Stomach (tissue), 4 donors: ENCODE results near the gene SLC6A11.

ENCODE experiments used
- EP300 ChIP-seq: sonication (generic); formaldehyde crosslinking; IDR thresholded peaks from one replicate; pipeline ENCODE4 v1.6.1; 2017; ENCODE audit warnings: antibody characterized with exemption
- POLR2A ChIP-seq, 4 donors: fragments of 450-650 bp; IDR thresholded peaks; one replicate each; pipeline ENCODE4 v1.6.1; 2016; ENCODE audit warnings: antibody characterized with exemption in 4 of 4, control low read depth in 2 of 4, mild to moderate bottlenecking in 1 of 4, moderate library complexity in 1 of 4
- POLR2AphosphoS5 ChIP-seq, 3 donors: sonication (generic); formaldehyde crosslinking; IDR thresholded peaks; one replicate each; pipeline ENCODE4 v1.6.1; 2016; ENCODE audit warnings: antibody characterized with exemption in 3 of 3
- TF ChIP-seq, protein P1 (sequence below), 7 experiments: fragments of 450-650 bp in 4 of 7; fragments of 200-600 bp in 3 of 7; sonication (generic) in 3 of 7; IDR thresholded peaks; one replicate each; pipeline ENCODE4 v1.5.1; 2016 to 2019; ENCODE audit warnings: antibody characterized with exemption in 7 of 7, control low read depth in 2 of 7, mild to moderate bottlenecking in 1 of 7

DNA sequence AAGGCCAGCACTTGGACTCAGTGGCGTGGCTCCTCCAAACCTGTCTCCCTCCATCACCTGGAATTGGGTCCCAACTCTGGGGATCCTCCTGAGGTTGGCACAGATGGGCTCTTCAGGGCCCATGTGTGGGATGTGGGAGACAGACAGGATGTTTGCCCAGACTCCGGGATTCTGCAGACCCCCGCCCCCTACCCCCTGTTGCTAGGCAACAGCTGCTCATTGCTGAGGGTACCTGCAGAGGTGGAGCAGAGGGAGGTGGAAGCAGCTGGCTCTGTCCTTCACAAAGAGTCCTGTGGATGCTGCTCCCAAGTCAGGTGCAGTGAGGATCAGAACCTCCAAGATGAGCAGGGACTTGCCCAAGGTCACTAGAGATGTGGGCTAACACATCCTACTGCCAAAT, 136.5 kb downstream of the SLC6A11 start:
- TF ChIP-seq, protein P1, sequence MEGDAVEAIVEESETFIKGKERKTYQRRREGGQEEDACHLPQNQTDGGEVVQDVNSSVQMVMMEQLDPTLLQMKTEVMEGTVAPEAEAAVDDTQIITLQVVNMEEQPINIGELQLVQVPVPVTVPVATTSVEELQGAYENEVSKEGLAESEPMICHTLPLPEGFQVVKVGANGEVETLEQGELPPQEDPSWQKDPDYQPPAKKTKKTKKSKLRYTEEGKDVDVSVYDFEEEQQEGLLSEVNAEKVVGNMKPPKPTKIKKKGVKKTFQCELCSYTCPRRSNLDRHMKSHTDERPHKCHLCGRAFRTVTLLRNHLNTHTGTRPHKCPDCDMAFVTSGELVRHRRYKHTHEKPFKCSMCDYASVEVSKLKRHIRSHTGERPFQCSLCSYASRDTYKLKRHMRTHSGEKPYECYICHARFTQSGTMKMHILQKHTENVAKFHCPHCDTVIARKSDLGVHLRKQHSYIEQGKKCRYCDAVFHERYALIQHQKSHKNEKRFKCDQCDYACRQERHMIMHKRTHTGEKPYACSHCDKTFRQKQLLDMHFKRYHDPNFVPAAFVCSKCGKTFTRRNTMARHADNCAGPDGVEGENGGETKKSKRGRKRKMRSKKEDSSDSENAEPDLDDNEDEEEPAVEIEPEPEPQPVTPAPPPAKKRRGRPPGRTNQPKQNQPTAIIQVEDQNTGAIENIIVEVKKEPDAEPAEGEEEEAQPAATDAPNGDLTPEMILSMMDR (IDR thresholded peaks at IDR 0.05), result no peak
- no peak for TF ChIP-seq POLR2A (IDR thresholded peaks at IDR 0.05)
- no peak for TF ChIP-seq POLR2AphosphoS5 (IDR thresholded peaks at IDR 0.05)
- no peak for TF ChIP-seq EP300
